K562 (cell line): ENCODE measurements around the gene TOMM40L.

ENCODE experiments used
- ATF2 ChIP-seq: sonication (generic); formaldehyde crosslinking; IDR thresholded peaks from 2 replicates; pipeline ENCODE4 v1.8.1; 2022; ENCODE audit warnings: missing genetic modification reagents
- E2F4 ChIP-seq: sonication (generic); formaldehyde crosslinking; IDR thresholded peaks from 2 replicates; pipeline ENCODE4 v1.8.0; 2022; ENCODE audit warnings: mild to moderate bottlenecking, low read depth, missing genetic modification reagents
- ETV1 ChIP-seq: fragments of 450-650 bp; conservative IDR thresholded peaks from 2 replicates; pipeline ENCODE4 v1.6.1; 2016; ENCODE audit warnings: missing genetic modification characterization, control low read depth, low read depth, missing compliant biosample characterization
- POLR2A ChIP-seq: fragments of 450-650 bp; conservative IDR thresholded peaks from 2 replicates; pipeline ENCODE4 v1.6.1; 2016
- ZNF699 ChIP-seq: fragments of 250-450 bp; sonication (Bioruptor Pico); IDR thresholded peaks from 2 replicates; pipeline ENCODE4 v1.8.0; 2021; ENCODE audit warnings: mild to moderate bottlenecking, moderate library complexity; ENCODE audit not compliant: insufficient replicate concordance
- TF ChIP-seq, protein P1 (sequence below): fragments of 250-450 bp; sonication (Bioruptor Pico); IDR thresholded peaks from 2 replicates; pipeline ENCODE4 v1.8.0; 2022; ENCODE audit warnings: inconsistent platforms
- TF ChIP-seq, protein P2 (sequence below), 3 experiments: IDR thresholded peaks in 2 of 3; conservative IDR thresholded peaks in 1 of 3; 2 replicates each; pipeline ENCODE4 v1.5.1; 2011 to 2012; ENCODE audit warnings: low read length in 3 of 3, mild to moderate bottlenecking in 3 of 3, control low read depth in 2 of 3, improper control_type of control experiment in 1 of 3, inconsistent platforms in 1 of 3, low read depth in 1 of 3, mixed read lengths in 1 of 3, moderate library complexity in 1 of 3; ENCODE audit not compliant: insufficient read depth in 2 of 3

GRCh38 chr1:161220002-161220401, 5.9 kb upstream of the TOMM40L start:
- no peak for TF ChIP-seq E2F4 (CRISPR knock-in tag)
- TF ChIP-seq, protein P1, sequence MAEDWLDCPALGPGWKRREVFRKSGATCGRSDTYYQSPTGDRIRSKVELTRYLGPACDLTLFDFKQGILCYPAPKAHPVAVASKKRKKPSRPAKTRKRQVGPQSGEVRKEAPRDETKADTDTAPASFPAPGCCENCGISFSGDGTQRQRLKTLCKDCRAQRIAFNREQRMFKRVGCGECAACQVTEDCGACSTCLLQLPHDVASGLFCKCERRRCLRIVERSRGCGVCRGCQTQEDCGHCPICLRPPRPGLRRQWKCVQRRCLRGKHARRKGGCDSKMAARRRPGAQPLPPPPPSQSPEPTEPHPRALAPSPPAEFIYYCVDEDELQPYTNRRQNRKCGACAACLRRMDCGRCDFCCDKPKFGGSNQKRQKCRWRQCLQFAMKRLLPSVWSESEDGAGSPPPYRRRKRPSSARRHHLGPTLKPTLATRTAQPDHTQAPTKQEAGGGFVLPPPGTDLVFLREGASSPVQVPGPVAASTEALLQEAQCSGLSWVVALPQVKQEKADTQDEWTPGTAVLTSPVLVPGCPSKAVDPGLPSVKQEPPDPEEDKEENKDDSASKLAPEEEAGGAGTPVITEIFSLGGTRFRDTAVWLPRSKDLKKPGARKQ (CRISPR knock-in tag) = no peak
- TF ChIP-seq ETV1 = no peak
- no peak for TF ChIP-seq ATF2 (CRISPR knock-in tag)
- TF ChIP-seq, protein P2, sequence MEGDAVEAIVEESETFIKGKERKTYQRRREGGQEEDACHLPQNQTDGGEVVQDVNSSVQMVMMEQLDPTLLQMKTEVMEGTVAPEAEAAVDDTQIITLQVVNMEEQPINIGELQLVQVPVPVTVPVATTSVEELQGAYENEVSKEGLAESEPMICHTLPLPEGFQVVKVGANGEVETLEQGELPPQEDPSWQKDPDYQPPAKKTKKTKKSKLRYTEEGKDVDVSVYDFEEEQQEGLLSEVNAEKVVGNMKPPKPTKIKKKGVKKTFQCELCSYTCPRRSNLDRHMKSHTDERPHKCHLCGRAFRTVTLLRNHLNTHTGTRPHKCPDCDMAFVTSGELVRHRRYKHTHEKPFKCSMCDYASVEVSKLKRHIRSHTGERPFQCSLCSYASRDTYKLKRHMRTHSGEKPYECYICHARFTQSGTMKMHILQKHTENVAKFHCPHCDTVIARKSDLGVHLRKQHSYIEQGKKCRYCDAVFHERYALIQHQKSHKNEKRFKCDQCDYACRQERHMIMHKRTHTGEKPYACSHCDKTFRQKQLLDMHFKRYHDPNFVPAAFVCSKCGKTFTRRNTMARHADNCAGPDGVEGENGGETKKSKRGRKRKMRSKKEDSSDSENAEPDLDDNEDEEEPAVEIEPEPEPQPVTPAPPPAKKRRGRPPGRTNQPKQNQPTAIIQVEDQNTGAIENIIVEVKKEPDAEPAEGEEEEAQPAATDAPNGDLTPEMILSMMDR (IDR thresholded peaks at IDR 0.05 in 2 of 3, conservative IDR thresholded peaks at IDR 0.05 in 1 of 3; ENCODE audit: insufficient read depth in 2 of 3, low read depth in 1 of 3, low read length in 3 of 3) = no peak
- no peak for TF ChIP-seq ZNF699 (CRISPR knock-in tag)
- no peak for TF ChIP-seq POLR2A
